GM21529 (cell line): ENCODE results near the gene LMF2.
A peak's percentile ranks its signal among the peaks of the same experiment; 100 is the strongest.

ENCODE experiments used
- ATAC-seq: cut with Tn5 transposase; IDR thresholded peaks from one replicate; pipeline ENCODE4 v1.9.1; 2021; ENCODE audit not compliant: unreplicated experiment

Gene LMF2

DNA sequence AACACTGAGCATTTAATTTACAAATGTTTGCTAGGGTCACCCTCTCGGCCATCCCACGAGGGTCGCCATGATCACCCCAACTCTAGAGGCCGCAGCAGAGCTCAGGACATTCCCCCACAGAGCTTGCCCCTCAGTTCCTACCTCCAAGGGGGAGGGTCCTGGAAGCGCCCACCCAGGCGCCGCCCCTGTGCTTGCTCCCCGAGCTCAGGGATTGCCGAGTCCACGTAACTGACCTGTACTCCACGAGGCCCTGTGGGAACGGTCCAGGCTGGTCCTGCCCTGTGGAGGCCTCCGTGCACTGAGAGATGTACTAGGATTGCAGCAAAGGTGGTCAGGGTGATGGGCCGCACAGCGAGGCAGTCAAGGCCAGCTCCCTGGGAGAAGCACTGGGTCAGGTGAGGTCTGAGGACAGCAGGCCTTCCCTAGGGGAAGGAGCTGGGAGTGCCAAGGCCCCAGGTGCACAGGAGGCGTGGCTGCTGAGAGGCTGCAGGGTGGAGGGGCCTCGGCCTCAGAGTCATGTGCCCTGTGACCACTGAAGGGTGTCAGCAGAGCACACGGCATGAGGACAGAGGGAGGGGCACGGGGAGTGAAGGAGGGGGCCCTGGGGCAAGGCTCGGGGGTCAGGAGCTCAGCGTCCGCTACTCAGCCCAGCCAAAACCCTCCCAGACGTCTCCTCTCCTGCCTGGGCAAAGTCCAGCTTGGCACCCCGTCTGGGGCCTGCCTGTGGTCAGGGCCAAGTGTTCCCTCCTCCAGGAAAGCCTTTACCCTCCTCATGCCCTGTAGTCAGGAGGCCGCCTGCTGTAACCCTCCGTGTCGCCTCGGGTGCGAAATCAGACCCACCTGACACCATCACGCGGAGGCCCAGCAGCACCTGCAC is 23.3 kb downstream of the LMF2 start:
- ATAC-seq: no peak

DNA sequence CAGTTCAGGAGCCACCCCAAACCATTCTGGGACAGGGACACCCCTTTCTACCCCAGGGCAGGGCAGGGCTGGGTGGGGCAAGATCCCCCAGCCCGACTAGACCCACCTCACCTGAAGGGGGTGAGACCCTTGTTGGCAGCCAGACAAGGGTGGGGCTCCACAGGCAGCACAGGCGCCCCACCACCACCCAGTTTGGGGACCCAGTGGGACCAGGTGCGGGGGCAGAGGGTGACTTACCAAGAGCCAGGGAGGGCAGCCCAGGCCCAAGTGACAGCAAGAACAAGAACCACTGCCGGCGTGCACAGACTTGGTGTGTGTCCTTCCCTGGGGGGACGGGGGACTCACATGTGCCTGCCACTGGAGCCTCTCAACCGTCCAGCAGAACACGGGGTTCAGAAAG is 23.9 kb downstream of the LMF2 start:
- no peak for ATAC-seq

- no peak for ATAC-seq
Observed at GRCh38 chr22:50483106-50483505, 24.4 kb downstream of the LMF2 start.

- no peak for ATAC-seq
Observed at GRCh38 chr22:50482107-50483074, 25.1 kb downstream of the LMF2 start.

- no peak for ATAC-seq
Observed at GRCh38 chr22:50481440-50482106, 25.9 kb downstream of the LMF2 start, which contains the start of gene ADM2. Gene ADM2, plus strand, starts transcription at chr22:50481543. Its CDS starts 305 bp downstream, at chr22:50481848.

DNA sequence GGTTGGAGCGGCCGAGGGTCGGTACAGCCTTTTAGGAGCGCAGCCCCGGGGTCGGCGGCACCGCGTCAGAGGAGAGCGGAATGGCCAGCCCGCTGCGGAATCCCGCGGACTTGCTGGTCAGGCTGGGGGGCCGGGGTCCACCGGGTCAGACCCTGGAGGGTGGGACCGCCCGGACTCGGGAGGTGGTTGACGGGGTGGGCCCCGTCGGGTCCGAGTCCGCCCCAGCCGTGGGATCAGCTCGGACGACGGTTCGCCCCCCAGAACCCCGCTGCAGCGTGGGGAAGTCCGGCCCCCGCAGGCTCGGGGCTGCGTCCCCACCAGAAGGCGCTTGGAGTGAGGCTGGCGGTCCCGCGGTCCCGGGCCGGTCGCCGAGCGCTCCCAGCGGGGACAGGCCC is 26.5 kb downstream of the LMF2 start:
- ATAC-seq: no peak

DNA sequence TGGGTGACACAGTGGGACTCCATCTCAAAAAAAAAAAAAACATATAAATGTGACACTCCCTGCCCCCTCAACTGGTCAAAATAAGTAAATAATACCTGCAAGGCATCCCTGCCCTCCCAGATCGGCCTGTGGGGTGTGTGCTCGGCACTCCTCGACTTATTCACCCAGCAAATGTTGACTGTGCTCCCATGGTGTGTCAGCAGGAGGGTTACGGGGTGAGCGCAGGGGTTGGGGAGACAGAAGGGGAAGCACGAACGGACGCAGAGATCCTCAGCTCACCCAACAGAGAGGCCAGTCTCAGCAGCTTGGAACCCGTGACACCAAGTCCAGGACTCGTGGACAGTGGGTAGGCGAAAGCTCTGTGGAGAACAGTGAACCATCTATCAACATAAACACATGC is 27.8 kb downstream of the LMF2 start:
- ATAC-seq: no peak

- no peak for ATAC-seq
Observed at GRCh38 chr22:50477923-50478322, 29.6 kb downstream of the LMF2 start.

GRCh38 chr22:50476868-50477267 is 30.6 kb downstream of the LMF2 start:
- ATAC-seq: no peak

DNA sequence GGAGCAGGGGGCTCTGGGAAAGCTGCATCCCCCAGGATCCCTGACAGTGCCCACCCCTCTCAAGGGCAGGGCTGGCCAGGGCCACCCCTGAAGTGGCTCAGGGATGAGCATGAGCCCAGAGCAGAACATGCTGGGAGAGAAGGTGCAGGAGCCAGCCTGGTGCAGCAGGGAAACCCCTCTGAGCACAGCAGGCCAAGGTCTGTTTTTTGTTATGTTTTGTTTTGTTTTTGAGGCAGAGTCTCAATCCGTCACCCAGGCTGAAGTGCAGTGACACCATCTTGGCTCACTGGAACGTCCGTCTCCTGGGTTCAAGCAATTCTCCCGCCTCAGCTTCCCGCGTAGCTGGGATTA is 31.9 kb downstream of the LMF2 start:
- ATAC-seq: no peak

DNA sequence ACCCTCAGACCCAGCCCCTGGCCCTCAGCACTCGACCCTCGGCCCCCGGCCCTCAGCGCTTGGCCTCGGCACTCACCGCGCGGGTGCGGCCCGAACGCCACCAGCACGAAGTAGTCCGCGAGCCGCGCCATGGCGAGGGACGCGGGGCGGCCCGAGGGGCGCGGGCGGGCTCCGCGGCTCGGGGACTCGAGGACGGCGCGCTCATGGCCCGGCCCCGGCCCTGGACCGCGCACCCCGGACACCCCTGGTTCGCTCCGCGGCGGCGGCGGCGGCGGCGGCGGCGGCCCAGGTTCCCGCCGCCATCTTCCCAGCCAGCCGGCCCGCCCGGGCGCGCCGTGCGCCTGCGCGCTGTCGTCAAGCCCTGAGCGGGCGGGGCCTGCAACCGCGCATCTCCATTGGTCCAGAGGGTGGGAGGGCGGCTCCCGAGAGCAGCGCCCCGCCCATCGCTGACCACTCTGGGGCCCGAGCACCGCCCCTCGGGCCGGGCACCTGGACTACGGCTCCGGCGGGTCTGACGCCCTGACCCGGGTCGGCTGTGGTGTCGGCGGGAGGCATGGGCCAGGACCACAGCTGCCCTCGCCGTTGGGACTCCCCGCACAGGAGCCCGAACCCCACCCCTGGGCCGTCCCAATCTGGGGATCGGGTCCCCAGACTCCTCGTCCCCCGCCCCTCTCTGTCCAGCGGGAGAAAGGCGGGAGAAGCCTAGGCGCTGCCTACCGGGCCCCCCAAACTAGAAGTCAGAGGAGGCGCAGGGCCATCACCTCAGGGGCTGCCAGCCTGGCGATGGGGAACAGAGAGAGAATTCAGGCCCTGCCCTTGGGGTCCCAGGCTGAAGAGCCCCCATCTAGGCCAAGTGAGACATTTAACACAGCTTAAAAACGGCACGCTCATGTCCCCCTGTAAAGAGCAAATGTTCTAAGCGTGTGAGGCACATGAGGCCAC is 32.5 kb downstream of the LMF2 start, which contains the start of gene SBF1:
Gene SBF1, minus strand, starts transcription at position 326 of the 942 bp plus-strand sequence. Its CDS starts 195 bp downstream, at position 131.
- peak; percentile 61 for ATAC-seq

DNA sequence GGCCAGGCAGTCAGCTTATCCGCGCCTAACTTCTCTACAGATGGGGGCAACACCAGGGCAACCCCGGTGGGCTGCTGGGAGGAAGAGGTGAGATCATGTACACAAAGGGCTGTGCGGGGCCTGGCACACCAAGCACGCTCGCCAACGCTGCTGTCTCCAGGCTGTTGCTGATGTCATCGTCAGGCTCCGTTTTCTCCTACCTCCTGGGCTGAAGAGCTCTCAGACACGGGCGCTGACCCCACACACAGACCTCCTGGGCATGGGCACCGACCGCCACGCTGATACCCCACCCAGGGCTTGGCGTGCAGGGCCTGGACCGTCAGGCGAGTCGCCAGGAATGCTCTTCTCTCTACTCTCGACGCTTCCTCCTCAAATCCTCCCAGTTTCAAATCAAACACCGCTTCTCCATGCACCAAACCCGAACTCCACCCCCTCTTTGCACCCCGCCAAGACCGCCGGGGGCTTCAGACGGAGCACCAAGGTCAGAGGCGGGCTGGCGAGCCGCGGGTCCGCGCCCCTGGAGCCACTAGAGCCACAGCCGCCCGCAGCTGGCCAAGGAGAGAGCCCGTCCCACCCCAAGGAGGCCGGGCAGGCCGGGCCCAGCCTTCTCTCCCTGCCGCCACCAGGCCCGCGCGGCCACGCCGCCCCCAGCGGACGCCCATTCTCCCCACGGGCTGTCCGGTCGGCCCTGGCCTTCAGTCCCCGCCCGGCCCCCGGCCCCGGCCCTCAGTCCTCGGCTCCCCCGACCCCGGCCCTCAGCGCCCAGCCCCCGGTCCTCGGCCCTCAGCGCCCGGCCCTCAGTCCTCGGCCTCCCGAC is 33.4 kb downstream of the LMF2 start:
- ATAC-seq: no peak

DNA sequence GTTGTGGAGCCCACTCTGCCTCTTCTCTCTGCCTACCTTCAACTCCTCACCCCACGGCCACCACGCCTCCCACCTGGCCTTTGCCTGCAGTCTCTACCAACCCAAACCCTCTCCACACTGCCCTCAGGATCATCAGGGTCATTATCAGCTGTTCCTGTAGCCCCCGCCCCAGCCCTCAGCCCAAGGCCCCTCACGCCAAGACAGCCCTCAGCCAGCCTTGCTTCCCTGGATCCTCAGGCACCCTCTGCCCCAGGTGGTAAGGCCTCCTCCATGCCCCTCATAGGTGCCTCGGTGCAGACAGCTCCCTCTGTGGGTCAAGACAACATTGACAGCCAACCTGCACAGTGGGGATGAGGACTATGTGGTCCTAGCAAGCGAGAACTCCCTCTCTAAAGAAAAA is 34.4 kb downstream of the LMF2 start:
- no peak for ATAC-seq

GRCh38 chr22:50471962-50472361 is 35.5 kb downstream of the LMF2 start:
- no peak for ATAC-seq

GRCh38 chr22:50471197-50471847 is 36.2 kb downstream of the LMF2 start:
- ATAC-seq: no peak

DNA sequence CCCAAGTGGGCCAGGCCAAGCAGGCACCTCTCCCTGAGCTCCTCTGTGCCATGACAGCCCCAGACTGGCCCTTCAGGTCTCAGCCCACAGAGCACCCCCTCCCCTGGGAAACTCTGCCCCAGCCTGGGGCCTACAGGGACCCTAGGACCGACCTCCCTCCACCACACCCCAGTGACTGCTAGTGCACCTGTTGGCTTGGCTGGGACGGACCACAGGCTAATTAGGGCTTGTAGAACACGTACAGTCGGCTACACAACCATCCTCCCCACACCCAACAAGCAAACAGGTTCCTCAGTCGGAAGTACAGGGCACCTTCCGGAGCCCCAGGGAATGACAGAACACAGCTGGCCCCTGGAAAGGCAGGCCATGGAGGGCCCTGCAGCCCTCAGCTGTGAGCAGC is 37.0 kb downstream of the LMF2 start:
- no peak for ATAC-seq

DNA sequence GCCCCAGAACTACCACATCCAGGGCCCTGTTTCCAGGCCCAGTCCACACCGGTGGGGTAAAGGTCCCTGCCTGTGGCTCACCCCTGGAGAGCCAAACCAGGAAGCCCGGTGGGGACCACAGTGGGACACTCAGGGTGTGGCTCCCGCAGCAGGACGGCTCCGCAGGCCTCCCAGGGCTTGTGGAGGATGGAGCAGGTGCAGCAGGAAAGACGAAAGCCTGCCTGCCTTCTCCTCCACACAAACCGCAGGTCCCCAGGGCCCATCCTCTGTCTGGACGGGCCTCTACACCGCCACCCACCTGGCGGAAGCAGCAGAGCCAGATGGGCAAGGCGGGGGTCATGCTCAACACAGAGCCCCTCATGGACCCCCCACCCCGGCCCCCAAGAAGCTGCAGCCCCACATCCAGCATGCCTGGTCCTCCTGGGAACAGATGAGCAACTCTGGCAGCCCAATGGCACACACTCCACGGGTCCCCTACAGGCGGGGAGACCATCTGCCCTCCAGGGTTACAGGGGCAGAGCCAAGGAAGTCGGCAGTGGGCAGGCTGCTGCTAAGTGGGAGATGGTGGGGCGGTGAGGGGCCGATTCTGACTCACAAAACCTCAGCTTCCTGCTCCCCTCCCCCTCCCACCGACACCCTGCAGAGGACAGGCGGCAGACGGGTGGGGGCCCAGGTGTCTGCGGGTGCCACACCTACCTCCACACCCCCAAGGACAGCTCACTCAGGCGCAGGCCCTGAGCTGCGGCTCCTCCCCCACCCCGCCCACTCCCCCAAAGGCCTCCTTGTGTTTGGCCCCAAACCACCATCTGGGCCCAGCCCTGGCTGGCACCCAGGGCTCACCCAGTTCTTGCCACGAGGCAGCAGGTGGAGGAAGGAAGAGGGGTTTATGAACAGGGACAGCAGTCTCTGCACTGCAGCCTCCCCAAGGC is 37.9 kb downstream of the LMF2 start:
- peak; percentile 47 for ATAC-seq

GRCh38 chr22:50468626-50469025 is 38.9 kb downstream of the LMF2 start:
- ATAC-seq: no peak
